Amygdala (tissue), 56 donors: ENCODE results near the gene CLEC2L.

Experiments
- DNase-seq, 56 donors: peaks; one replicate each; lab custom pipeline; 2025; lab: John Stamatoyannopoulos, UW

Gene CLEC2L

GRCh38 chr7:139522830-139523198 lies 671 bp upstream of the CLEC2L start:
- DNase-seq = no peak

- DNase-seq = no peak
These were observed 707 bp downstream of the CLEC2L start for GRCh38 chr7:139523968-139524815.

GRCh38 chr7:139525239-139525638 lies 1.8 kb downstream of the CLEC2L start:
- no peak for DNase-seq

DNA sequence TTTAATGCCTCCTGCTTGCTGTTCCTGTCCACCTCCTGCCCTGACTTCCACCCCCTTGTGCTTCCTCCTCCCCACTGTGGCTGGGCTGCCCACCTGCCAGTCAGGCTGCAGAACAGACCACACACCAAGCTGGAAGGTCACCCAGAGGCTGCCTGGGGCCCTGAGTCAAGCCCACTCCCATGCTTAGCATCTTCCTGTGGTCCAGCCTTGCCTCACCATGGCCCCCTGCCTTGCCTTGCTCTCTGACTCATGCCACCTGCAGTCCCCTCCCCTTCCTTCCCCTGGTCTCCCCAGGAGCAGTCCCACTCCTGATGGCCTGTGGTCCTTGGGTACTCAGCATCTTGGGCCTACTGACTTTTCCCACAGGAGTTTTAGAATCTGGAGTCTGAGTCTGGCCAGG lies 2.3 kb downstream of the CLEC2L start:
- DNase-seq = no peak

GRCh38 chr7:139526578-139527544 lies 3.4 kb downstream of the CLEC2L start:
- DNase-seq = no peak

GRCh38 chr7:139531094-139531493 lies 7.6 kb downstream of the CLEC2L start:
- no peak for DNase-seq

GRCh38 chr7:139532636-139533155 lies 9.2 kb downstream of the CLEC2L start:
- DNase-seq = no peak

- no peak for DNase-seq
These were observed 10.6 kb downstream of the CLEC2L start for GRCh38 chr7:139534096-139534495.

DNA sequence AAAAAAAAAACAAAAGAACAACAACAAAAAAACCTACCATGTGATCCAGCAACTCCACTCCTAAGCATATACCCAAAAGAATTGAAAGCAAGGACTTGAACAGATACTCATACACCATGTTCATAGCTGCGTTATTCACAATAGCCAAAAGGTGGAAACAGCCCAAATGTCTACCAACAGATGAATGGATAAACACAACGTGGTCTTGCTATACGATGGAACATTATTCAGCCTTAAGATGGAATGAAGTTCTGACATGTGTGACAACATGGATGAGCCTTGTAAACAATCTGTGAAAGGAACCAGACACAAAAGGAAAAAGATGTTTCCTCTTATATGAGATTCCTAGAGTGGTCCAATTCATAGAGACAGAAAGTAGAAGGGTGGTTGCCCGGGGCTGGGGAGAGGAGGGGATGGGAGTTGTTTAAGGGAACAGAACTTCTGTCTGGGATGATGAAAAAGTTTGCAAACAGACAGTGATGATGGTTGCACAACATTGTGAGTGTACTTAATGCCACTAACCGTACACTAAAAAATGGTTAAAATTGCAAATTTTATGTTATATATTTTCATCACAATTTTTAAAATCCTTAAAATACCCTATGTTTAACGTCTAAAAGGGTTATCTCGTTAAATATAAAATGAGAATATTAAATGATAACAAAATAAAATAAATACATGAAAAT lies 11.6 kb downstream of the CLEC2L start:
- DNase-seq = no peak

GRCh38 chr7:139536152-139536551 lies 12.7 kb downstream of the CLEC2L start:
- no peak for DNase-seq

DNA sequence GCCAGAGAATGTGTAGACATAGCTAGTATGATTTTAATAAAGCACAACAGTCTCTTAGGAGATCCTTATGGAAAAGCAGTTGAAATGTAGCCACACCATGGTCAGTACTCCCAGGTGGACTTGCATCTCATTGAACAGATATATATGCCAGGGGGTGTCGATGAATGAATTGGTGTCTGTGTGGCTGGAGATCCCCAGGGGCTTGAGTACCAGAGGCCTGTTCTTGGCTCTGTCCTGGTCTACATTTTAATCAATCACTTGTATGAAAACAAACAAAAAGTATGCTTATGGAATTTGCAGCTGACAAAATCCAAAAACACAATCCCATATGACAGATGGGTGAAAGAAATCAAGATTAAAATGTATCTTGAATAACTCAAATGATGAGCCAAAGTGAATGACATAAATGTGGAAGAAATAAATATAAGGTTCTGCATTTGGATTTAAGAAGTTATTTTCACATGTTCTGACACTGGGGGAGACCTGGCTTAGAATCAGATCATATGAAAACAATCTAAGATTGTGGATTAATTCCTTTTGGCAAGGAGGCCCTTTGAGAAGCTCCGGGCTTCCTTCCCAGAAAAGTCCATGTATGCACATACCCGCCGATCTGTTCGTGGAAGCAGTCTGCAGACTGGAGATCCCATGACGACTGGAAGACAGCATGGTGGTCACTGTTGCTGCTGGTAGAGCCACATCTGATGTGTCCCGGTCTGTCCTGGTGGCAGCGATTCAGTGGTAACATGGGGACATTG lies 15.6 kb downstream of the CLEC2L start:
- DNase-seq = no peak

- DNase-seq = no peak
These were observed 16.7 kb downstream of the CLEC2L start for GRCh38 chr7:139540203-139540602.

DNA sequence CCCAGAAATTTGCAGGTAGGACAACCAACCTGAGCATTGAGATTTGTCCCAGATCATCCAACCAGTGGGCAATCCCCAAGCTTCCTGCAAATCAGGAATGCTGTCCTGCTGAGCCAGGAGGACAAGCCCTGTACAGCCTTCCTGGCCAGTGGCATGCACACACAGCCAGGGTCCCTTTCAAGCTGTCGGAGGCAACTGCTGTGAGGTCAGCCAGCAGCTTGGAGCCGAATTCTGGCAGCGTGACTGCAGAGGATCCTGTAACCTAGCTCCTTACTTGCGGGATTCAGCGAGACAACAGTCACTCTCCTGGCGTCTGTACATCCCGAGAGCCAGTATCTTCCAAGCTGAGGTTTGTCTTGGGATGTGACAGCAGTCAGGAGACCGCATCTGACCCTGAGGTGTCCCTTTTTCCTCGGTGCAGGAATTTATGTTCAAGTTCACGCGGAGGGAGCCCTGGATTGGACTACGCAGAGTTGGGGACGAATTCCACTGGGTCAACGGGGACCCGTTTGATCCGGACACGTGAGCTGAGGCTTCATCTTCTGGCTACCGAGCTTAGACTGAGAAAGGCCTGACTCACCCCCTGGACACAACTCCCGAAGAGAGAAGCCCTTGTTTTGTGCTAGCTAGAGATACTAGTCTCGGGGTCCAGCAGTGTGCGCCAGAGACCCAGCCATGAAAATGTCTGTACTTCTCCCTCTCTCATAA lies 18.3 kb downstream of the CLEC2L start:
- DNase-seq = no peak

GRCh38 chr7:139542308-139543151 lies 19.0 kb downstream of the CLEC2L start:
- DNase-seq = no peak

- no peak for DNase-seq
These were observed 20.5 kb downstream of the CLEC2L start for GRCh38 chr7:139543801-139544603.

- DNase-seq = no peak
These were observed 21.2 kb downstream of the CLEC2L start for GRCh38 chr7:139544645-139545044.

DNA sequence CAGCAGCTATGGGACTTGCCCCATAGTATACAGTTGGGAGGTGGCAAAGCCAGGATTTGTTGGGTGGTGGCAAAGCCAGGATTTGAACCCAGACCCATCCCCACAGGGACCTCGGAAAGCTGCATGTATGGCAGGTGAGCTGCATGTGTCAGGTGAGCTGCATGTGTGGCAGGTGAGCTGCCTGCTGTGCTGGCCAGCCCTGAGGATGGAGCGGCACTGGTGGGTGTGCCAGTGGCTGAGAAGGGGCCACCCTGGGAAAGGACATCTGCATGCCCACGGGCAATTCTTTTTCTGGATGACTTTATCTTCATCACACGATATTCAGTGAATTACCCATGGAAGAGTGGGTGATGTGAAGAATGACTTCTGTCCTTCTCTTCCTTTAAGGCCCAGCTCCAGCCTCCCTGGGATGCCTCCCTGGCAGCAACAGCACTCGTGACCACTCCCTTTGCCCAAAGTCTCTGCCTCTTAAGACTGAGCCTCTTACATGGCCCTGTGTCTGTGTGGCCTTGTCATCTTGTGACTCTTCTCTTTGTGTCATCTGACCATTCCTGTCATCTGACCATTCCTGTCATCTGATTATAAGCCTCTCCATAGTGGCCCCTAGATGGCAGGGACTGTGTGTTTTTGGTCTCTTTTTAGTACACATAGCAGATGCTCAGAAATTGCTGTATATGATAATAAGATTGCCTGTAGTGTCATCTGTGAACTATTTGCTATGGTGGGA lies 25.0 kb downstream of the CLEC2L start:
- DNase-seq = no peak
